Transverse colon (tissue), 4 donors: ENCODE data around the gene C1orf210. TPM values are rescaled to one million over a fixed set of nuclear protein-coding genes. Genes with fewer than 3 reads are reported as not detected.

Source experiments
- DNase-seq: peaks from one replicate; pipeline ENCODE4 v3.0.0-alpha.2; 2019
- H3K27ac ChIP-seq, 4 donors: fragments of 200-600 bp; sonication (generic); 2 replicates each; pipeline ENCODE4 v1.5.1; 2016 to 2018; ENCODE audit warnings: inconsistent platforms in 4 of 4
- H3K27me3 ChIP-seq: fragments of 200-600 bp; sonication (generic); 2 replicates; pipeline ENCODE4 v1.5.1; 2017; ENCODE audit warnings: inconsistent platforms
- H3K36me3 ChIP-seq, 4 donors: fragments of 200-600 bp; sonication (generic); 2 replicates each; pipeline ENCODE4 v1.5.1; 2017 to 2019; ENCODE audit warnings: inconsistent platforms in 4 of 4
- H3K4me1 ChIP-seq, 4 donors: fragments of 200-600 bp; sonication (generic); 2 replicates each; pipeline ENCODE4 v1.5.1; 2017 to 2020; ENCODE audit warnings: inconsistent platforms in 4 of 4
- H3K4me3 ChIP-seq, 4 donors: fragments of 200-600 bp; sonication (generic); 1 replicate in 1 of 4; 2 replicates in 3 of 4; pipeline versions ENCODE4 v1.5.1 to v1.6.1; 2017 to 2019; ENCODE audit warnings: inconsistent platforms in 4 of 4
- H3K9me3 ChIP-seq, 2 donors: fragments of 200-600 bp; sonication (generic); 2 replicates each; pipeline ENCODE4 v1.5.1; 2017 to 2019; ENCODE audit warnings: inconsistent platforms in 2 of 2
- EP300 ChIP-seq: sonication (generic); formaldehyde crosslinking; IDR thresholded peaks from one replicate; pipeline ENCODE4 v1.6.1; 2017; ENCODE audit warnings: antibody characterized with exemption, low read depth
- POLR2A ChIP-seq: fragments of 450-650 bp; IDR thresholded peaks from one replicate; pipeline ENCODE4 v1.6.1; 2016; ENCODE audit warnings: antibody characterized with exemption, mild to moderate bottlenecking, moderate library complexity
- POLR2AphosphoS5 ChIP-seq, 3 donors: sonication (generic); formaldehyde crosslinking; IDR thresholded peaks; one replicate each; pipeline ENCODE4 v1.6.1; 2016; ENCODE audit warnings: antibody characterized with exemption in 3 of 3
- WGBS, 2 donors: methylation state at CpG; one replicate each; pipeline ENCODE4 v1.1.5; 2018; ENCODE audit warnings: low coverage in 1 of 2; 5-methylcytosine and 5-hydroxymethylcytosine counted together
- in situ Hi-C, 4 donors: fragments of 200-750 bp; cut with MboI; loops; one replicate each; pipeline versions ENCODE4 v1.15.0 to v1.15.1; 2017; ENCODE audit warnings: low sequenced_read_pairs in 3 of 4, low pct_ligation_motif_present in 1 of 4, low pct_unique_long_range_greater_than_20kb in 1 of 4
- intact Hi-C: fragments of 100-400 bp; cut with DNase I; formaldehyde crosslinking; loops from one replicate; pipeline ENCODE4 v1.15.1; 2023; ENCODE audit warnings: low total_unique reads
- total RNA-seq, 4 donors: library from RNA; depleted of rRNA; stranded (reverse); fragments of >200 nt; gene quantifications; one replicate each; pipeline ENCODE4 v1.1.0, GENCODE V29; 2016
- TF ChIP-seq, protein P1 (sequence below), 5 experiments: fragments of 200-600 bp in 3 of 5; fragments of 450-650 bp in 2 of 5; sonication (generic) in 3 of 5; IDR thresholded peaks; 1 replicate in 2 of 5; 2 replicates in 3 of 5; pipeline ENCODE4 v1.5.1; 2016 to 2017; ENCODE audit warnings: antibody characterized with exemption in 5 of 5, inconsistent platforms in 3 of 5, mild to moderate bottlenecking in 2 of 5, moderate library complexity in 1 of 5

The C1orf210 gene
- total RNA-seq, 4 donors from 2014 or later: 43.8 to 100 (median 57.6) TPM

DNA sequence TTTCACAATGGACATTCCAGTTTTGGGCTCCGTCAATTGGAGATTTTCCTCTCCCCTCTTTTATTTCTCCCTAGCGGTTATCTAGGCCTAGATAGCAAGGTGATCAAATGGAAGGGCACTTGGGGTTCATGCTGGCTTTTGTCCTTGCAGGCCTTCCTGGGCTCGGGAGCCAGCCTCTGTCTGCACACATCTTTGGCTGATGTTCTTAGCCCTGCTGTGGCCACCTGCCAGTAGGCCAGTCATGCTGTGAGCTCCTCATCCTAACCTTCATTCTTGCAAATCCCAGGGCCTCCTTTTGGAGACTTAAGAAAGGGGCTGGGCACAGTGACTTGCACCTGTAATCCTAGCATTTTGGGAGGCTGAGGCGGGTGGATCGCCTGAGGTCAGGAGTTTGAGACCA is 28.9 kb upstream of the C1orf210 start:
- Histone ChIP-seq H3K4me3 (no peak overlapping the region), H3K27me3 (no peaks in the 10 kb centered on the region), H3K4me1 (peaks cover 0 to 13% (median 7%) of the 10 kb centered on the region in 4 donors), H3K36me3 (no peaks in the 10 kb centered on the region), H3K27ac (no peak overlapping the region), H3K9me3 (no peaks in the 10 kb centered on the region)
- TF ChIP-seq EP300 (no peak), POLR2A (no peak), POLR2AphosphoS5 (IDR thresholded peaks at IDR 0.05) (no peak)
- TF ChIP-seq, protein P1, sequence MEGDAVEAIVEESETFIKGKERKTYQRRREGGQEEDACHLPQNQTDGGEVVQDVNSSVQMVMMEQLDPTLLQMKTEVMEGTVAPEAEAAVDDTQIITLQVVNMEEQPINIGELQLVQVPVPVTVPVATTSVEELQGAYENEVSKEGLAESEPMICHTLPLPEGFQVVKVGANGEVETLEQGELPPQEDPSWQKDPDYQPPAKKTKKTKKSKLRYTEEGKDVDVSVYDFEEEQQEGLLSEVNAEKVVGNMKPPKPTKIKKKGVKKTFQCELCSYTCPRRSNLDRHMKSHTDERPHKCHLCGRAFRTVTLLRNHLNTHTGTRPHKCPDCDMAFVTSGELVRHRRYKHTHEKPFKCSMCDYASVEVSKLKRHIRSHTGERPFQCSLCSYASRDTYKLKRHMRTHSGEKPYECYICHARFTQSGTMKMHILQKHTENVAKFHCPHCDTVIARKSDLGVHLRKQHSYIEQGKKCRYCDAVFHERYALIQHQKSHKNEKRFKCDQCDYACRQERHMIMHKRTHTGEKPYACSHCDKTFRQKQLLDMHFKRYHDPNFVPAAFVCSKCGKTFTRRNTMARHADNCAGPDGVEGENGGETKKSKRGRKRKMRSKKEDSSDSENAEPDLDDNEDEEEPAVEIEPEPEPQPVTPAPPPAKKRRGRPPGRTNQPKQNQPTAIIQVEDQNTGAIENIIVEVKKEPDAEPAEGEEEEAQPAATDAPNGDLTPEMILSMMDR (IDR thresholded peaks at IDR 0.05): no peak
- DNase-seq: no peak
- in situ Hi-C loops (no loop called here), intact Hi-C loops (no loop called here)
- 97% methylated on average over 5 of the region's 5 CpGs; no CpG with 5 or more reads in 1 of the 2 donors for WGBS, 2 donors

DNA sequence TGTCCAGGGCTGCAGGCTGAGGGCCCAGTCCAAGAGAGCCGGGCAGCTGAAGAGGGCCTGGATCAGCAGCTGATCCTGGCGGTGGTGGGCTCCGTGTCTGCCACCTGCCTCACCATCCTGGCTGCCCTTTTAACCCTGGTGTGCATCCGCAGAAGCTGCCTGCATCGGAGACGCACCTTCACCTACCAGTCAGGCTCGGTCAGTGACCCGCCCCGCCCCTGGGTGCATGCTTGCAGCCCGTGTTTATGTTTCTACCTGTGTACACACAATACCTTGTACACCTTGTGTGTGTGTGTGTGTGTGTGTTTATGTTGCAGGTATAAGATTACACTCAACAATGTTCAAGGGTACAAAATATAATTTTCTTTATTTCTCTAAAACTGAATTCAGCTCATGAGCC is 28.4 kb upstream of the C1orf210 start:
- TF ChIP-seq EP300 (no peak), POLR2AphosphoS5 (IDR thresholded peaks at IDR 0.05) (peak in 2 of 3 donors; percentile 12 to 36)
- no peaks in the 10 kb centered on the region for H3K27me3 ChIP-seq
- peaks cover 0 to 13% (median 7%) of the 10 kb centered on the region in 4 donors for H3K4me1 ChIP-seq
- peak; percentile 84 for DNase-seq
- H3K36me3 ChIP-seq: no peaks in the 10 kb centered on the region
- in situ Hi-C loops (no loop called here), intact Hi-C loops (no loop called here)
- no peaks in the 10 kb centered on the region for H3K9me3 ChIP-seq
- H3K27ac ChIP-seq: no peak overlapping the region
- 56% methylated on average over 10 of the region's 10 CpGs; no CpG with 5 or more reads in 1 of the 2 donors for WGBS, 2 donors
- H3K4me3 ChIP-seq: no peak overlapping the region

DNA sequence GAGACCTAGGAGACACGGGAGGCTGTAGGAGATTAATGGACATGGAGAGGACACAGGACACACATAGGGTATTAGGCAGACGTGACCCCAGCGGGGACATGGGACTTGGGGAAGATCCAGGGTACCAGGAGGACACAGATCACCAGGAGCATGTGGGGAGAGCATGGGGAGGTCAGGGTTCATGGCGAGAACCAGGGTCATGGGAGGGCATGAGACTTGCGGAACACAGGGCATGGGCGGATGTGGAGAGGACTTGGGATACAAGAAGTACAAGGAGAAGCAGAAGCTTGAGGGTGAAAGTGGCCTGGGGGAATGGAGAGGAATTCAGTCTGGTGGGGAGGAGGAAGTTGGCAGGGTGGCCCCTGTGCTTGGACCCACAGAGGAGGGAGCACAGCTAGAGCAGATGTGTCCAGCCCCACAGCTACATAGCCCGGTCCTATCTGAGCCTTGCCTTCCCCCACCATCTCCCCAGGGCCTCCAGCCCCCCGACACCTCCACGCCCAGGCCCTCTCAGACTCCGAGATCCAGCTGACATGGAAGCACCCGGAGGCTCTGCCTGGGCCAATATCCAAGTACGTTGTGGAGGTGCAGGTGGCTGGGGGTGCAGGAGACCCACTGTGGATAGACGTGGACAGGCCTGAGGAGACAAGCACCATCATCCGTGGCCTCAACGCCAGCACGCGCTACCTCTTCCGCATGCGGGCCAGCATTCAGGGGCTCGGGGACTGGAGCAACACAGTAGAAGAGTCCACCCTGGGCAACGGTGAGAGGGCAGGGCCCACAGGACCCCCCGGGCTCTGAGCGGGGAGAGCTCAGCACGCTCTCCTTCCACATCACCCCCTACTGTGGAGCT is 27.5 kb upstream of the C1orf210 start:
- intact Hi-C loops: no loop called here
- H3K27me3 ChIP-seq: no peaks in the 10 kb centered on the region
- H3K4me3 ChIP-seq: no peak overlapping the region
- in situ Hi-C loops: no loop called here
- no peaks in the 10 kb centered on the region for H3K36me3 ChIP-seq
- TF ChIP-seq POLR2A: no peak
- no peak for TF ChIP-seq POLR2AphosphoS5 (IDR thresholded peaks at IDR 0.05)
- TF ChIP-seq, protein P1 (IDR thresholded peaks at IDR 0.05): no peak
- TF ChIP-seq EP300: no peak
- peaks cover 0 to 13% (median 7%) of the 10 kb centered on the region in 4 donors for H3K4me1 ChIP-seq
- no peaks in the 10 kb centered on the region for H3K9me3 ChIP-seq
- WGBS, 2 donors: 90 to 92% methylated on average over 2 to 24 of the region's 24 CpGs
- no peak for DNase-seq
- no peak overlapping the region for H3K27ac ChIP-seq

DNA sequence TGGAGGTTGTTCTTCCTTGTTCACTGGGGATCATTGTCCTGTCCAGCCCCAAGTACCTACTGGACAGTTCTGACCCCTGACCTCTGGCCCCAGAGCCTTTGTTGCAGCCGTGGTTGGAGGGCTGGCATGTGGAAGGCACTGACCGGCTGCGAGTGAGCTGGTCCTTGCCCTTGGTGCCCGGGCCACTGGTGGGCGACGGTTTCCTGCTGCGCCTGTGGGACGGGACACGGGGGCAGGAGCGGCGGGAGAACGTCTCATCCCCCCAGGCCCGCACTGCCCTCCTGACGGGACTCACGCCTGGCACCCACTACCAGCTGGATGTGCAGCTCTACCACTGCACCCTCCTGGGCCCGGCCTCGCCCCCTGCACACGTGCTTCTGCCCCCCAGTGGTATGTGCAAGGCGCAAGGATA is 26.8 kb upstream of the C1orf210 start:
- no peaks in the 10 kb centered on the region for H3K27me3 ChIP-seq
- no peak overlapping the region for H3K4me3 ChIP-seq
- DNase-seq: no peak
- TF ChIP-seq POLR2AphosphoS5 (IDR thresholded peaks at IDR 0.05) (no peak), POLR2A (no peak), EP300 (no peak)
- TF ChIP-seq, protein P1 (IDR thresholded peaks at IDR 0.05): no peak
- no peaks in the 10 kb centered on the region for H3K36me3 ChIP-seq
- 94% methylated on average over 19 of the region's 19 CpGs; no CpG with 5 or more reads in 1 of the 2 donors for WGBS, 2 donors
- H3K4me1 ChIP-seq: peaks cover 0 to 13% (median 7%) of the 10 kb centered on the region in 4 donors
- no peak overlapping the region for H3K27ac ChIP-seq
- in situ Hi-C loops (no loop called here), intact Hi-C loops (no loop called here)
- no peaks in the 10 kb centered on the region for H3K9me3 ChIP-seq
